Panc1 (cell line): Measurements from ENCODE around the gene YPEL1. TPM values are rescaled to one million over a fixed set of nuclear protein-coding genes. Genes with fewer than 3 reads are reported as not detected.

Source experiments
- ATAC-seq: fragments of 200-7000 bp; cut with Tn5 transposase; 2 replicates; pipeline ENCODE4 v1.9.1; 2020; ENCODE audit warnings: mild to moderate bottlenecking, moderate library complexity
- BruUV-seq: library from RNA; stranded (reverse); fragments of 400-500 nt; replicated peaks from 2 replicates; lab custom pipeline; 2021; lab: Mats Ljungman, UMichigan
- CTCF ChIA-PET: fragments of 300-600 bp; sonication (Branson Sonifier 250); formaldehyde crosslinking; loops from one replicate; lab custom pipeline; 2022; ENCODE audit warnings: antibody characterized with exemption; lab: Charles Lee
- POLR2A ChIA-PET: fragments of 300-600 bp; sonication (Branson Sonifier 250); formaldehyde crosslinking; loops from one replicate; lab custom pipeline; 2022; ENCODE audit warnings: antibody characterized with exemption; lab: Charles Lee
- DNase-seq: peaks from one replicate; pipeline ENCODE4 v3.0.0-alpha.2; 2010; ENCODE audit warnings: low read depth, low spot score
- H3K27ac ChIP-seq: 2 replicates; pipeline ENCODE4 v1.5.1; 2011; ENCODE audit warnings: mild to moderate bottlenecking, low read length, inconsistent platforms
- H3K27me3 ChIP-seq: fragments of 200-500 bp; sonication (Bioruptor generic); 2 replicates; pipeline ENCODE4 v1.6.0; 2014; ENCODE audit warnings: low read length, inconsistent platforms; ENCODE audit not compliant: control insufficient read depth, insufficient read depth
- H3K36me3 ChIP-seq: fragments of 200-500 bp; sonication (Bioruptor generic); 2 replicates; pipeline ENCODE4 v1.5.1; 2014; ENCODE audit warnings: inconsistent platforms, mild to moderate bottlenecking, low read length, moderate library complexity; ENCODE audit not compliant: control insufficient read depth, insufficient read depth
- H3K4me1 ChIP-seq: 2 replicates; pipeline ENCODE4 v1.5.1; 2011; ENCODE audit warnings: inconsistent platforms, mild to moderate bottlenecking, low read length, moderate library complexity; ENCODE audit not compliant: control insufficient read depth, insufficient read depth
- H3K4me3 ChIP-seq, 2 experiments: 2 replicates each; pipeline ENCODE4 v1.5.1; 2011 to 2012; ENCODE audit warnings: low read depth in 2 of 2, low read length in 2 of 2, mild to moderate bottlenecking in 2 of 2, inconsistent platforms in 1 of 2, moderate library complexity in 1 of 2
- H3K9me3 ChIP-seq: fragments of 200-500 bp; sonication (Bioruptor generic); 2 replicates; pipeline ENCODE4 v1.5.1; 2014; ENCODE audit warnings: low read depth, mild to moderate bottlenecking, inconsistent platforms, low read length, moderate library complexity; ENCODE audit not compliant: control insufficient read depth, insufficient read depth
- POLR2AphosphoS5 ChIP-seq: IDR thresholded peaks from 2 replicates; pipeline ENCODE4 v1.6.1; 2012; ENCODE audit warnings: mild to moderate bottlenecking, low read depth, low read length, moderate library complexity
- SIN3A ChIP-seq: IDR thresholded peaks from 2 replicates; pipeline ENCODE4 v1.6.1; 2012; ENCODE audit warnings: low read depth, mild to moderate bottlenecking, low read length, moderate library complexity, borderline replicate concordance; ENCODE audit not compliant: insufficient read depth
- TCF7L2 ChIP-seq: IDR thresholded peaks from 2 replicates; pipeline ENCODE4 v1.6.1; 2011; ENCODE audit warnings: mild to moderate bottlenecking, low read depth, low read length, inconsistent platforms
- in situ Hi-C: cut with HindIII; loops from 2 replicates; pipeline ENCODE4 v1.10.0; 2016; ENCODE audit warnings: low sequenced_read_pairs, low pct_unique_long_range_greater_than_20kb
- intact Hi-C: fragments of 100-400 bp; cut with micrococcal nuclease; formaldehyde crosslinking; loops from one replicate; pipeline ENCODE4 v1.10.0; 2022; ENCODE audit not compliant: unreplicated experiment
- total RNA-seq: library from RNA; stranded (reverse); gene quantifications from one replicate; pipeline ENCODE4 v1.2.1, GENCODE V29; 2021; ENCODE audit not compliant: unreplicated experiment
- TF ChIP-seq, protein P1 (sequence below), 2 experiments: IDR thresholded peaks; 2 replicates each; pipeline ENCODE4 v1.6.1; 2011 to 2012; ENCODE audit warnings: low read depth in 2 of 2, control low read depth in 1 of 2, low read length in 1 of 2, mild to moderate bottlenecking in 1 of 2, moderate library complexity in 1 of 2; ENCODE audit not compliant: insufficient read depth in 1 of 2
- TF ChIP-seq, protein P2 (sequence below): fragments of 450-650 bp; IDR thresholded peaks from 2 replicates; pipeline ENCODE4 v1.5.1; 2017; ENCODE audit warnings: mild to moderate bottlenecking

Gene YPEL1
- total RNA-seq, 1 experiment from 2014 or later: 4.0 TPM

DNA sequence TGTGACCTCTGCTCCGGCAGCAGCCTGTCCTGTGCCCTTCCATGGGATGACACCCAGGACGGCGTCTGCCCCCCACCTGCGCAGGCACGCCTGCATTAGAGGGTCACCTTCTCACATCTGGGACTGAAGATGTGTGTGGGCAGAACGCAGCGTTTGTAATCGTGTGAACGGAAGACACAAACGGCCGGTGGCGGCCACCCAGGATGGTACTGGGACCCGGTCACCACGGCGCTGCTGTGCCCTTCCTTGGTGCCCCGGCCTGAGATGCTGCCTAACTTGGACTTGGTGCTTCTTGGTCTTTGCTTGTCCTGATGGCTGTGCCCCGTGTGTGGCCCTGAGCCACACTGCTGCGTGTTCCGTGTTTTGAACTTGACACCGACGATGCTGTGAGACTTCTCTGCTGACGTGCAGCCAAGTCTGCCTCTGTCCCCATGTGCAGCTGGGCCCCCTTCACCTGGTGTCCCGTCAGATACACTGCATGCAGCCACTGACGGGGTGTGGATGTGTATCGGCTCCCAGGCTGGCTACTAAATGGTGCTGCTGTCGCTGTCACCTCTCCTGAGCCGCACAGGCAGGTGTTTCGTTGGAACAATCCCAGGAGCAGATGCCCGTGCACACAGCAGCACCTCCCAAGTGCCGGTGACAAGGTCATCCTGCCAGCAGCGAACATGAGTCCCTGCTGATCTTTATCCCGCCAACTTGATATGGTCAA is 21.4 kb downstream of the YPEL1 start:
- intact Hi-C loops (loop anchor here (5.0 kb wide), 1 partner anchor 223 kb away; no protein-coding TSS in a partner anchor), in situ Hi-C loops (no loop called here)
- BruUV-seq: no TSS peak
- ChIA-PET CTCF (interaction anchor here (0.5 to 0.6 kb wide), 2 partner anchors 17 to 100 kb away, joined by 3 read pairs; no protein-coding TSS in a partner anchor), POLR2A (no interaction called here)
- H3K27me3 ChIP-seq: no peaks in the 10 kb centered on the region
- no peak overlapping the region for H3K4me3 ChIP-seq
- no peak overlapping the region for H3K27ac ChIP-seq
- ATAC-seq (peak; percentile 28; the same call in 1 of the 2 replicates), DNase-seq (no peak)
- no peaks in the 10 kb centered on the region for H3K9me3 ChIP-seq
- TF ChIP-seq TCF7L2: no peak
- TF ChIP-seq POLR2AphosphoS5: no peak
- TF ChIP-seq, protein P1, sequence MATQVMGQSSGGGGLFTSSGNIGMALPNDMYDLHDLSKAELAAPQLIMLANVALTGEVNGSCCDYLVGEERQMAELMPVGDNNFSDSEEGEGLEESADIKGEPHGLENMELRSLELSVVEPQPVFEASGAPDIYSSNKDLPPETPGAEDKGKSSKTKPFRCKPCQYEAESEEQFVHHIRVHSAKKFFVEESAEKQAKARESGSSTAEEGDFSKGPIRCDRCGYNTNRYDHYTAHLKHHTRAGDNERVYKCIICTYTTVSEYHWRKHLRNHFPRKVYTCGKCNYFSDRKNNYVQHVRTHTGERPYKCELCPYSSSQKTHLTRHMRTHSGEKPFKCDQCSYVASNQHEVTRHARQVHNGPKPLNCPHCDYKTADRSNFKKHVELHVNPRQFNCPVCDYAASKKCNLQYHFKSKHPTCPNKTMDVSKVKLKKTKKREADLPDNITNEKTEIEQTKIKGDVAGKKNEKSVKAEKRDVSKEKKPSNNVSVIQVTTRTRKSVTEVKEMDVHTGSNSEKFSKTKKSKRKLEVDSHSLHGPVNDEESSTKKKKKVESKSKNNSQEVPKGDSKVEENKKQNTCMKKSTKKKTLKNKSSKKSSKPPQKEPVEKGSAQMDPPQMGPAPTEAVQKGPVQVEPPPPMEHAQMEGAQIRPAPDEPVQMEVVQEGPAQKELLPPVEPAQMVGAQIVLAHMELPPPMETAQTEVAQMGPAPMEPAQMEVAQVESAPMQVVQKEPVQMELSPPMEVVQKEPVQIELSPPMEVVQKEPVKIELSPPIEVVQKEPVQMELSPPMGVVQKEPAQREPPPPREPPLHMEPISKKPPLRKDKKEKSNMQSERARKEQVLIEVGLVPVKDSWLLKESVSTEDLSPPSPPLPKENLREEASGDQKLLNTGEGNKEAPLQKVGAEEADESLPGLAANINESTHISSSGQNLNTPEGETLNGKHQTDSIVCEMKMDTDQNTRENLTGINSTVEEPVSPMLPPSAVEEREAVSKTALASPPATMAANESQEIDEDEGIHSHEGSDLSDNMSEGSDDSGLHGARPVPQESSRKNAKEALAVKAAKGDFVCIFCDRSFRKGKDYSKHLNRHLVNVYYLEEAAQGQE (IDR thresholded peaks at IDR 0.05; ENCODE audit: insufficient read depth in 1 of 2, low read depth in 2 of 2, low read length in 1 of 2): no peak
- TF ChIP-seq, protein P2, sequence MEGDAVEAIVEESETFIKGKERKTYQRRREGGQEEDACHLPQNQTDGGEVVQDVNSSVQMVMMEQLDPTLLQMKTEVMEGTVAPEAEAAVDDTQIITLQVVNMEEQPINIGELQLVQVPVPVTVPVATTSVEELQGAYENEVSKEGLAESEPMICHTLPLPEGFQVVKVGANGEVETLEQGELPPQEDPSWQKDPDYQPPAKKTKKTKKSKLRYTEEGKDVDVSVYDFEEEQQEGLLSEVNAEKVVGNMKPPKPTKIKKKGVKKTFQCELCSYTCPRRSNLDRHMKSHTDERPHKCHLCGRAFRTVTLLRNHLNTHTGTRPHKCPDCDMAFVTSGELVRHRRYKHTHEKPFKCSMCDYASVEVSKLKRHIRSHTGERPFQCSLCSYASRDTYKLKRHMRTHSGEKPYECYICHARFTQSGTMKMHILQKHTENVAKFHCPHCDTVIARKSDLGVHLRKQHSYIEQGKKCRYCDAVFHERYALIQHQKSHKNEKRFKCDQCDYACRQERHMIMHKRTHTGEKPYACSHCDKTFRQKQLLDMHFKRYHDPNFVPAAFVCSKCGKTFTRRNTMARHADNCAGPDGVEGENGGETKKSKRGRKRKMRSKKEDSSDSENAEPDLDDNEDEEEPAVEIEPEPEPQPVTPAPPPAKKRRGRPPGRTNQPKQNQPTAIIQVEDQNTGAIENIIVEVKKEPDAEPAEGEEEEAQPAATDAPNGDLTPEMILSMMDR: no peak
- TF ChIP-seq SIN3A: no peak
- H3K36me3 ChIP-seq: no peaks in the 10 kb centered on the region
- no peaks in the 10 kb centered on the region for H3K4me1 ChIP-seq

DNA sequence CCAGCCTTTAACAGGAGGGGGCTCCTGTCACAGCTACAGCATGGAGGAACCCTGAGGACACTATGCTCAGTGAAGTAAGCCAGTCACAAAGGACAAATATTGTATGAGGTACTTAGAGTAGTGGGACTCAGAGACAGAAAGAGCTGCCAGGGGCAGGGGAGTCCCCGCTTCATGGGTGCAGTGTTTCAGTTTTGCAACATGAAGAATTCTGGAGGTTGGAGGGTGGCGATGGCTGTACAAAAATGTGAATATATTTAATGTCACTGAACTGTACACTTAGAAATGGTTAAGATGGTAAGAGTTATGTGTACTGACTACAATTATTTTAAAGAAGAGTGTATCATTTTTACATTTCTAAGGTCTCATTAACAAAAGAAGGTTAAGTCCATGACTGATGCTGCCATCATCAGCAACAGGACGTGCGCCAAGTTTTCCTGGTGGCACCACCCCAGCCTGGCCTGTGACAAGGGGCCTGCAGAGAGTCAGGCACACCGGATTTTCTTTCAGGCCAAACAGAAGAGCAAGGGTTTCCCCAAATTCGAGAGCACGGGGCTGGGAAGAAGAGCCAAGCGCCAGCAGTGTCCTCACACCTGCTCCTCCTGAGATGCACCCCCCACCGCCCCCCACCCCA is 22.1 kb downstream of the YPEL1 start:
- H3K27ac ChIP-seq: no peak overlapping the region
- H3K4me1 ChIP-seq: no peaks in the 10 kb centered on the region
- H3K9me3 ChIP-seq: no peaks in the 10 kb centered on the region
- BruUV-seq: no TSS peak
- TF ChIP-seq POLR2AphosphoS5: no peak
- TF ChIP-seq TCF7L2: no peak
- peak; percentile 62 for ATAC-seq
- no peaks in the 10 kb centered on the region for H3K27me3 ChIP-seq
- ChIA-PET POLR2A (no interaction called here), CTCF (interaction anchor here (0.5 to 0.6 kb wide), 2 partner anchors 17 to 101 kb away, joined by 3 read pairs; no protein-coding TSS in a partner anchor)
- no peak for DNase-seq
- intact Hi-C loops (loop anchor here (5.0 kb wide), 1 partner anchor 224 kb away; no protein-coding TSS in a partner anchor), in situ Hi-C loops (no loop called here)
- H3K4me3 ChIP-seq: no peak overlapping the region
- H3K36me3 ChIP-seq: no peaks in the 10 kb centered on the region
